K562 (cell line): ENCODE data around the gene DBNDD2.

Source experiments
- KLF13 ChIP-seq: fragments of 450-650 bp; IDR thresholded peaks from 2 replicates; pipeline ENCODE4 v1.6.1; 2016; ENCODE audit warnings: missing genetic modification characterization, low read depth, mild to moderate bottlenecking, missing compliant biosample characterization, moderate library complexity, borderline replicate concordance
- NONO ChIP-seq, 2 experiments: fragments of 200-400 bp in 1 of 2; fragments of 450-650 bp in 1 of 2; formaldehyde crosslinking in 1 of 2; IDR thresholded peaks; 2 replicates each; pipeline ENCODE4 v1.6.1; 2017; ENCODE audit warnings: low read depth in 2 of 2, mild to moderate bottlenecking in 2 of 2, moderate library complexity in 2 of 2, low read length in 1 of 2
- RFX5 ChIP-seq: IDR thresholded peaks from 2 replicates; pipeline ENCODE4 v1.6.1; 2011; ENCODE audit warnings: low read depth, mild to moderate bottlenecking, improper control_type of control experiment, low read length
- SMAD3 ChIP-seq: fragments of 450-650 bp; formaldehyde crosslinking; conservative IDR thresholded peaks from 2 replicates; pipeline ENCODE4 v1.4.0; 2020; ENCODE audit warnings: mild to moderate bottlenecking
- TF ChIP-seq, protein P1 (sequence below): fragments of 250-450 bp; sonication (Bioruptor Pico); IDR thresholded peaks from 2 replicates; pipeline ENCODE4 v1.5.0; 2021; ENCODE audit warnings: mild to moderate bottlenecking, borderline replicate concordance

DNA sequence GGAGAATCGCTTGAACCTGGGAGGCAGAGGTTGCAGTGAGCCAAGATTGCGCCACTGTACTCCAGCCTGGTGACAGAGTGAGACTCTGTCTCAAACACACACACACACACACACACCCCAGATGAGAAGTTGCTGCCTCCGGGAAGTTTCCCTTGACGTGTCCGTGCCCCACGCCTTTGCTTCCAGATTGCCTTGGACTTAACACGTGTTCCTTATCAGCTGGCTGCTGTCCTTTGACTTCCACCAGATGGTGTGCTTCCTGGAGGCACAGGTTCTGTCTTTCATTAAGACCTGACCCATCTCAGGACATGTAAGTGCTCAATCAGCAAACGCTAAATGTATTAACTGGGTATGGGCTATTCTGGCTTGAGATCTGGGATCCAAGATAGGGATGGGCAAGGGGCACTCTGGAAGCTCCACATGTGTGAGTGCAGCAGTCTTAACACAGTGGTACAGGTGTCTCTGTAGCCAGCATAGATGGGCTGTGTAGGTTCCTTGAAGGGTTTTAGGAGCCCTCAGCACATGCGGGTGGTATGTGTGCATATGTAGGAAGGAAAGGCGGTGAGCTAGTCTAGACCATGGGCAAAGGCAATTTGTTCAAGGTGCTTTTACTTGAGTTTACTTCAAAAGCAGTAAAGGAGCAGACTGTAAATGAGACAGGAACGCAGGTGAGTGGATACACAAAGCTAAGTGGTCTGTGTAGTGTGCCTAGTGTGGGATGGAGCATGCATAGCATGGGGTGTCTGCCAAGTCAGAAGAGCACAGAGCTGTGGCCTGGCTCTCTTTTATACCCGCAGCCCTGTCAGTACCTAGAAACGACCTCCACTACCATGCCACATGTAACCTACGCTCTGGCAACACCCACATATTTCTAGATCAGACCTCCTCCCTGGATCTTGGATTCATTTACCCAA is 19.4 kb downstream of the DBNDD2 start:
- TF ChIP-seq RFX5: no peak
- no peak for TF ChIP-seq NONO (IDR thresholded peaks at IDR 0.05; ENCODE audit: low read depth in 2 of 2, low read length in 1 of 2)
- no peak for TF ChIP-seq KLF13 (tag)
- TF ChIP-seq SMAD3 (CRISPR knock-in tag): no peak
- TF ChIP-seq, protein P1, sequence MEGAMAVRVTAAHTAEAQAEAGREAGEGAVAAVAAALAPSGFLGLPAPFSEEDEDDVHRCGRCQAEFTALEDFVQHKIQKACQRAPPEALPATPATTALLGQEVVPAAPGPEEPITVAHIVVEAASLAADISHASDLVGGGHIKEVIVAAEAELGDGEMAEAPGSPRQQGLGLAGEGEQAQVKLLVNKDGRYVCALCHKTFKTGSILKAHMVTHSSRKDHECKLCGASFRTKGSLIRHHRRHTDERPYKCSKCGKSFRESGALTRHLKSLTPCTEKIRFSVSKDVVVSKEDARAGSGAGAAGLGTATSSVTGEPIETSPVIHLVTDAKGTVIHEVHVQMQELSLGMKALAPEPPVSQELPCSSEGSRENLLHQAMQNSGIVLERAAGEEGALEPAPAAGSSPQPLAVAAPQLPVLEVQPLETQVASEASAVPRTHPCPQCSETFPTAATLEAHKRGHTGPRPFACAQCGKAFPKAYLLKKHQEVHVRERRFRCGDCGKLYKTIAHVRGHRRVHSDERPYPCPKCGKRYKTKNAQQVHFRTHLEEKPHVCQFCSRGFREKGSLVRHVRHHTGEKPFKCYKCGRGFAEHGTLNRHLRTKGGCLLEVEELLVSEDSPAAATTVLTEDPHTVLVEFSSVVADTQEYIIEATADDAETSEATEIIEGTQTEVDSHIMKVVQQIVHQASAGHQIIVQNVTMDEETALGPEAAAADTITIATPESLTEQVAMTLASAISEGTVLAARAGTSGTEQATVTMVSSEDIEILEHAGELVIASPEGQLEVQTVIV: no peak
